ENCODE measurements around the gene CNTFR.

CNTFR gene

DNA sequence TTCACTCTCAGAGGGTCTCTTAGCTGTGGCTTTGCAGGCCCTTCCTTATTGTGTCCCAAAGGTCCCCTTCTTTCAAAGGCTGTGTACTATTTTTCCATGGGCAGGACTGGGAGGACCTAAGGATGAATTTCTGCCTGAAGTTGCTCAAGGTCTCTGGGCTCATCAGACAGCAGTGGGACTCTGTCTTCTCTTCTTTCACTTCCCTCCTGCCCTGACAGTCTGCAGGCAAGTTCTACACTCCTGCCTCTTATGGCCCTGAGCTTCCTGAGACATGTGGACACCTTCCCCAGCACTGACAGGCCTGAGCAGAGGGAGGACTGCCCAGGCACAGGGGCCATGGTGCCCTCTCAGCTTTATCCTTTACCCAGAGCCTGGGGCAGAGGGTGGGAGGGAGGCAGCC is 81.6 kb downstream of the CNTFR start:
- H3K27me3 Mint-ChIP-seq, result no peaks in the 10 kb centered on the region
- no peaks in the 10 kb centered on the region for H3K4me1 Mint-ChIP-seq
- H3K27ac Mint-ChIP-seq, result no peak overlapping the region
- H3K9me3 Mint-ChIP-seq, result no peaks in the 10 kb centered on the region
- DNase-seq, result peak in 1 of 2 donors; percentile 3
- no peak overlapping the region for H3K4me3 Mint-ChIP-seq
- ATAC-seq, result peak; percentile 11

DNA sequence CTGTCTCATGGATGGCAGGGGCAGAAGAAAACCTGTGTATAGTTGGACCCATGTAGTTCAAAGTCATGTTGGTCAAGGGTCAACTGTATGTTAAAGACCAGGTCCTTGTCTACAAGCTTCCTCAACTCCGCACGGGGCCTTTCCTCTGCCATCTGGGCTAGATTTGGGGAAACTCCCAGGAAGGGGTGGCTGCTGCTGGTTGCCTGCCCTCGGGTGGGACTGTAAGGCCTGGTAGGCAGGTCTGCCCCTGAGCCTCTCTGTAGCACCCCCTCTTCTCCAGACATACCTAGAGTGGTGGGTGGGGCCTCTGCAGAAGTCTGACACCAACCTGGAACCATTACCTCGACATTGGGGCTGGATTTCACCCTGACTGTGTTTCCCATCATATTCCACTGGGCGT is 82.0 kb downstream of the CNTFR start:
- H3K27ac Mint-ChIP-seq, result no peak overlapping the region
- no peaks in the 10 kb centered on the region for H3K4me1 Mint-ChIP-seq
- no peaks in the 10 kb centered on the region for H3K9me3 Mint-ChIP-seq
- ATAC-seq (no peak), DNase-seq (no peak)
- H3K27me3 Mint-ChIP-seq, result no peaks in the 10 kb centered on the region
- H3K4me3 Mint-ChIP-seq, result no peak overlapping the region

DNA sequence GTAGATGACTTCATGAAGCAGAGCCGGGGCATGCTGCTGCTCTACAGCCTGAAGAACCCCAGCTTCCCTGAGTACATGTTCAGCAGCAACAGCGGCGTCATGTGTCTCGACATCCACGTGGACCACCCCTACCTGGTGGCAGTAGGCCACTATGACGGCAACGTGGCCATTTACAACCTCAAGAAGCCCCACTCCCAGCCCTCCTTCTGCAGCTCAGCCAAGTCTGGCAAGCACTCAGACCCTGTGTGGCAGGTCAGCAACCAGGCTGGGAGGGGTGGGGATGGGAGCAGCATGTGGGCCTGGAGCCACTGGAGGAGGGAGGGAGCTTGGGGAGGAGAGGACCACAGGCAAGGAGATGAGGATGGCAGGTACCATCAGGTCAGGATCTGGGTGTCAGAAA is 82.9 kb downstream of the CNTFR start:
- DNase-seq (no peak), ATAC-seq (no peak)
- Mint-ChIP-seq H3K4me1 (no peaks in the 10 kb centered on the region), H3K27ac (no peak overlapping the region), H3K9me3 (no peaks in the 10 kb centered on the region), H3K4me3 (no peak overlapping the region), H3K27me3 (no peaks in the 10 kb centered on the region)

DNA sequence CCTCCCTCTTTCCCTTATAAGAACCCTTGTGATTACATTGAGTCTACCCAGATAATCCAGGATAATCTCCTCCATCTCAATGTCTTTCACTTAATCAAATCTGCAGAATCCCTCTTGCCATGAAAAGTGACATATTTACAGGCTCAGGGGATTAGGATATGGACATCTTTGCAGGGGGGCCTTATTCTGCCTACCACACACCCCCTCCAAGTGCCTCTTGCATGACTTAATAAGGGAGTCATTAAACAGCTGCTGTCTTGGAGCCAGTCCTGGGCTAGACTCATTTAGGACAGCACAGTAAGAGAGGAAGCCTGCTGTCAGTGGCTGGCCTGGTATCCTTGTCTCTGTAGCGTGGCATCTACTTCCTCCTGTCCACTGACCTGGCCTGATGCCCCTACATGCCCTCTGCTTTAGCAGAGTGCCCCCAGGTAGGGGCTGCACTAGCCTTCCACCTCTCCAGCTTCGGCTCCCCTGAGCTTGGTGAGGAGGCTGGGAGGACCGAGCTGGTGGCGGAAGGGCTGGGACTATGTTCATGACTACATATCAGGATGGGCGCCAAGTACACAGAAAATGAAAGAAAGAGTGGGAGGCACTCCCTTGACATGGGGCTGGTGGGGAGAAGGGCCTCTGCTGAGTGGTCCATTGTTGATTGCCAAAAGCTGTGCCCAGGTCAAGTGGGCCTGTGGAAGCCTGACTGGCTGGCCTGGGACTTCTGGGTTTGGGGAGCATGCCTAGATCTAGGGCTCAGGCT is 84.0 kb downstream of the CNTFR start:
- no peaks in the 10 kb centered on the region for H3K9me3 Mint-ChIP-seq
- H3K27me3 Mint-ChIP-seq, result no peaks in the 10 kb centered on the region
- no peak overlapping the region for H3K27ac Mint-ChIP-seq
- ATAC-seq (no peak), DNase-seq (peak in 1 of 2 donors; percentile 1)
- peaks cover 2% of the 10 kb centered on the region for H3K4me1 Mint-ChIP-seq
- no peak overlapping the region for H3K4me3 Mint-ChIP-seq

- Mint-ChIP-seq H3K4me1 (peaks cover 4% of the 10 kb centered on the region), H3K9me3 (no peaks in the 10 kb centered on the region), H3K27me3 (peaks cover 10% of the 10 kb centered on the region), H3K4me3 (no peak overlapping the region), H3K27ac (no peak overlapping the region)
- ATAC-seq (no peak), DNase-seq (no peak)
Observed at GRCh38 chr9:34503406-34503805, 86.1 kb downstream of the CNTFR start.

DNA sequence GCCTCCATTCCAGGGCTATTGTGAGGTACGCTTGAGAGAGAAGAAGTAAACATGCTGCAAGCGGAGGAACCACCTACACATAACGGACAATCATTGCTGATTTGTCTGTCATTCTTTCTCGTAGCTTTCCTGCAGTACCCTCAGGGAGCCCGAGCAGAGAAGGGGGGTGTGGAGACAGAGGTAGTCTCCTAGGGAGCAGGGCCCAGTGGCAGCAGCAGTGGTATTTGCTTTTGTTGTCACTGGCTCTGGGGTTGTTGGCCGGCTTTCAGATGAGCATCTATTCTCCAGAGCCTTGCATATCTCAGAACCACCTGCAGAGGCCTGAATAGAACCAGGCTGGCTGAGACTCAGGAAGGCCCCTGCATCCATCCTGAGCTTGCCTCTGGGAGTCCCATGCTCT is 86.6 kb downstream of the CNTFR start:
- Mint-ChIP-seq H3K4me1 (peaks cover 4% of the 10 kb centered on the region), H3K27me3 (peaks cover 10% of the 10 kb centered on the region), H3K9me3 (no peaks in the 10 kb centered on the region), H3K4me3 (no peak overlapping the region), H3K27ac (no peak overlapping the region)
- no peak for ATAC-seq
- no peak for DNase-seq

DNA sequence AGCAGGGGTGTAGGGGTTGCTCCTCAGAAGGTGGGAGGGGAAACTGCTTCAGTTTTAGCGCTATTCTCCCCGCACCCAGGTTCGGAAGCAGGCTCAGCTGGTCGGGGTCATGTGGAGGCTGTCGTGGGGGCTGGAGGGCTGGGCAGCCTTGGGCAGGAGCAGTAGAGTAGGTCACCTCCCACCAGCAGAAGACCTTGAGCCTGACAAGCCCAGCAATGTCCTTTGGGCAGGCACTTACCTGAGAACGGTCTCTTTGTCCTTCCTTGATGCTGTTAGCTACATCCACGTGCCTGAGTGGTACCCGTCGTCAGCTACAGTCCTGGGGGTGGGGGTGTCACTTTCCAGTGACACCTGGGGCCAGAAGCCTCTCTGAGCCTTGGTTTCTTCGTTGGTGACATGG is 87.1 kb downstream of the CNTFR start:
- peaks cover 4% of the 10 kb centered on the region for H3K4me1 Mint-ChIP-seq
- no peaks in the 10 kb centered on the region for H3K9me3 Mint-ChIP-seq
- H3K27ac Mint-ChIP-seq, result no peak overlapping the region
- DNase-seq, result no peak
- ATAC-seq, result no peak
- H3K4me3 Mint-ChIP-seq, result no peak overlapping the region
- peaks cover 10% of the 10 kb centered on the region for H3K27me3 Mint-ChIP-seq

GRCh38 chr9:34501889-34502425 is 87.6 kb downstream of the CNTFR start:
- Mint-ChIP-seq H3K27me3 (peaks cover 10% of the 10 kb centered on the region), H3K27ac (no peak overlapping the region), H3K4me3 (no peak overlapping the region), H3K4me1 (peaks cover 4% of the 10 kb centered on the region), H3K9me3 (no peaks in the 10 kb centered on the region)
- DNase-seq, result no peak
- ATAC-seq, result no peak
